Measurements from ENCODE around the gene NME8.

- TF ChIP-seq EZH2 (IDR thresholded peaks at IDR 0.05) (no peak), POLR2AphosphoS5 (IDR thresholded peaks at IDR 0.05; ENCODE audit: borderline replicate concordance, low read depth, low read length) (no peak), FOXP2 (optimal IDR thresholded peaks at IDR 0.05; ENCODE audit: control extremely low read depth, extremely low read length, insufficient read depth) (no peak)
Observed at GRCh38 chr7:37916673-37917660, 68.6 kb downstream of the NME8 start, which contains the start of gene SFRP4.

Measured in SK-N-MC (cell line).